Measurements from ENCODE around the gene KISS1.

Gene KISS1

DNA sequence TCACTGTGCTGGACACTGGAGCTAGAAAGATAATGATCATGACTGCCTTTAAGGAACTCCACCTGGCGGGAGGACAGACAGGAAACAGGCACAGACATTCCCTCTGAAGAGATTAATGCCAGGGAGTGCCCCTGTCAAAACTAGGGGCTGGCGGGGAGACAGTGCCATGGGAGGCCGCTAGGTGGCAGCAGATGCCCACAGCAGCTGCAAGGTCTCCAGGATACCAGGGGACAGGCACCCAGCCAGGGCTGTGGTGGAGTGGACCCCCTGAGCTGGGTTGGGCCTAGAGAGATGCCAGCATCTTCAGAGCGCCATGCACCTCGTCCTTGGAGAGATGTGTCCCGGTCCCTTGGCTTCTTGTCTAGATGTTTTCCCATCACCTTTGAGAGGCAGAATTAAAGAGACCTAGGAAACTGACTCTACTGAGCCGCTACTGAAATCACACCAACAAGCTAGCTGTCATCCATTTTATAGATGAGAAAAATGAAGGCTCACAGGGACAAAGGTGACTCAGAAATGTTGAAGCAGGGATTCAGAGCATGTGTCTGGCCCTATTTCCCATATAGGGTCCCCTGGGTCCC is 33.7 kb downstream of the KISS1 start:
- DNase-seq (ENCODE audit: extremely low read depth in 1 of 2, low read depth in 1 of 2), result peak; percentile 38 to 68

DNA sequence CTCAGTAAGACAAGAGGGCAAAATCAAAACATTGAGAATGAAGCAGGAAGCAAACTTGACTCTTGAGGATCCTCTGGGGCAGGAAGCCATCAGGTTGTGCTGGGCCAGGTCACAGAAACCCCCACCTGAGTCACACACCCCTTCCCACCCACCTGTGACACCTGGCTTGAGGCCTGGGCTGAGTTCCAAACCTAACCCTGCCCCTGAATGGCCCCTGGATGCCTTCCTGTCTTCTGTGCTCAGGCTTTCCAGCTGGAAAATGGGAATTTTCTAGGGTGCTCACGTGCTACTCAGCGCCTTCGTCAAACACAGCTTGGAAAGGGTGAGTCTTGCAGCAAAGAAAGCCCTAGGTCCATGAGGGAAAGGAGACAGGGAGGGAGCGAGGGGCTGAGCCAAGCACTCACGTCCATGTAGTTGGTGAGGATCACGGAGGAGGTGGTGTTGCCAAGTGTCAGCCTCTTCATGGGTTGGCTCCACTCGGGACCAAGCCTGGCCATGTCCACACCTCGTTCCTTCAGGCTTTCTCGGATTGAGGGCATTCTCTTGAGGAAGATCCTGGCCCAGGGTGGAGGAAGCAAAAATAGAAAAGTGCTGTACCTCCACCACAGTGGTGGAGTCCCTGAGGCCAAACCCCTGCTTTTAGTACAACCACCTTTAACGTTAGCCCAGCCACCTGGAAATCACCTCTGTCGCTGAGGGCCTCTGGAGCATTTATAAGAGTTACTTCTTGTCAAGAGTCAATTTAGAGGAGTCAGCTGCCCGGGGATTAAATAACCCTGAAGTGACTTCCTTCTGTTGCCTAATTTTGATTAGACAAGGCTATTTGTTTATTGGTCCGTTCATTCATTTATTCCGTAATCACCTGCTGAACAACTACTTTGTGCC is 34.4 kb downstream of the KISS1 start:
- no peak for DNase-seq (ENCODE audit: extremely low read depth in 1 of 2, low read depth in 1 of 2)

DNA sequence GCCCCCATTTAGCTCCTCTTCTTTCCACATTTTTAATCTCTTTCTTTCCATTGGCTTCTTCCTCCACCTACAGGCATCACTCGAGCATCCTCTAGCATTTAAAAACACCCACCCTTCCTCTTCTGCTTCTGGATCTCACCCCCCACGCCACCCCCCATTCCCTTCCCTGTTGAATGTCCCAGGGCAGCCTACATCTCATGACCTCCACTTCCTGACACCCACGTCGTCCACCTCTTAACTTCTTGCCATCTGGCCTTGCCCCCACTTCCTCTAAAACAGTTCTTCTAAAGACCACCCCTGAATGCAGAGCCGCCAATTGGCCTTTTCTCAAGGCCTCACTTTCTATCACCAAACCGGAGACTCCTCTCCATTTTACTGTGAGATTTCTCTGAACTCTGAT is 38.3 kb downstream of the KISS1 start:
- DNase-seq (ENCODE audit: extremely low read depth in 1 of 2, low read depth in 1 of 2), result no peak

DNA sequence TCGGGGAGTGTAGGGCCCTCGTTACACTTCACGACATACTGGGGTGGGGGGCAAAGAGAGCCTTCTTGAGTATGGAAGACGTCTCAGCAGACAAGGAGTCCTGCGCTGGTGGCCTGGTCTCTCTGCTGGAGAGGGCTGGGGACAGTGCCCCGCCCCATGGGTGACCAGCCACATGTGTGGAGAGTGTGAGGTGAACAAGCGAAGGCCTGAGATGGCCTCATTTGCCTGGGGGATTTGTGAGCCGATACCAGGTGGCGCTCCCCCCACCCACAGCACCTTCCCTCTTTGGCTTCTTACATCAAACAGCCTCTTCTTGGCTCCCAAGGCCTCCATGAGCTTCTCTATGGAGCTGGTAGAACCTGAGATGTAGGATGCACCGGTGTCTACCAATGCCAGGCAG is 40.4 kb downstream of the KISS1 start:
- no peak for DNase-seq (ENCODE audit: extremely low read depth in 1 of 2, low read depth in 1 of 2)

DNA sequence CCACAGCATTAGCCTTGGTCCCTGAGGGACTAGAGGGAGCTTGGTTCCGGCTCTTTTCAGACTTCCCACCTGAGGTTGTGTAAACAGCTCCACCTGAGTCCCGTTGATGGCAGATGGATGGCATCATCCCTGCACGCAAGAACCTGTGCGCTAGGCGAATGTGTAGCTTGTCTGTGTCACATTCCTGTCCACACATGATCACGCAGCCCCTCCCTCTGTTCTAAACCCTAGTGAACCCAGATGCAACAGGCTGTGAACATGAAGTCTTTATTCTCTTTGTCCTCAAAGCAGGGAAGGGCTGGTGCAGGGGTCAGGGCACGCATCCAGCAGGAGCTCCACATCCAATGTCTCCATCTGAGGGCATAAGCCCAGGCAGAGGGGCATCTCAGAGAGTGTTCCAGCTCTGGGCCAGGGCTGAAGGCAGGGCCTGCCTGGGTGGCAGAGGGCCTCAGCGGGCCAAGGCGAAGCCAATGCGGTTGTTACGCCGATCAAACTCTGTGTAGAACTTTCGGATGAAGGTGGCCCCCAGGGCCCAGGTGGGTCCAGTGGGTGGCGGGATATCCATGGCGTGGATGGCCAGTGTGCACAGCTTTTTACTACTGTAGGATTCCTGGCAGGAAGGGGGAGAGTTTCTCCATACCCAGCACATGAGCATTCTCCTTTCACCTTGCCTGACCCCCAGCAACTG is 41.6 kb downstream of the KISS1 start:
- no peak for DNase-seq (ENCODE audit: extremely low read depth in 1 of 2, low read depth in 1 of 2)

DNA sequence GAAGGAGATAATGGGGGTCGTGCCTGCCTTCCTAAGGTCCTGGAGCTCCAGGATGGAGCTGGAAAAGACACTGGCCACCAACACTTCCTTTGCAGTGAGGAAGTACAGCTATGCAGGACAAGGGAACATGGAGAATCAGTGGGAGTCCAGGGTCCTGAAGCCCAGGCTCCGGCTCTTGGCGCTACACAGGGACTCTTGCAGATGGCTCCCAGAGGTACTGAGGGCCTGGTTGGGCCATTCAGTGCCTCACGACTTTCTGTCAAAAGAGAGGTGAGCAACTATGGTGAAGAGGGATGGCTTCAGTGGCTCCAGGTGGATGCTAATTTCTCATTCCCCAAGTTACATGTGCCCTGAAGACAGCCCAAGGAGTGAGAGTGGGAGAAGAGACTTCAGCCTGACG is 42.6 kb downstream of the KISS1 start:
- DNase-seq (ENCODE audit: extremely low read depth in 1 of 2, low read depth in 1 of 2), result no peak

DNA sequence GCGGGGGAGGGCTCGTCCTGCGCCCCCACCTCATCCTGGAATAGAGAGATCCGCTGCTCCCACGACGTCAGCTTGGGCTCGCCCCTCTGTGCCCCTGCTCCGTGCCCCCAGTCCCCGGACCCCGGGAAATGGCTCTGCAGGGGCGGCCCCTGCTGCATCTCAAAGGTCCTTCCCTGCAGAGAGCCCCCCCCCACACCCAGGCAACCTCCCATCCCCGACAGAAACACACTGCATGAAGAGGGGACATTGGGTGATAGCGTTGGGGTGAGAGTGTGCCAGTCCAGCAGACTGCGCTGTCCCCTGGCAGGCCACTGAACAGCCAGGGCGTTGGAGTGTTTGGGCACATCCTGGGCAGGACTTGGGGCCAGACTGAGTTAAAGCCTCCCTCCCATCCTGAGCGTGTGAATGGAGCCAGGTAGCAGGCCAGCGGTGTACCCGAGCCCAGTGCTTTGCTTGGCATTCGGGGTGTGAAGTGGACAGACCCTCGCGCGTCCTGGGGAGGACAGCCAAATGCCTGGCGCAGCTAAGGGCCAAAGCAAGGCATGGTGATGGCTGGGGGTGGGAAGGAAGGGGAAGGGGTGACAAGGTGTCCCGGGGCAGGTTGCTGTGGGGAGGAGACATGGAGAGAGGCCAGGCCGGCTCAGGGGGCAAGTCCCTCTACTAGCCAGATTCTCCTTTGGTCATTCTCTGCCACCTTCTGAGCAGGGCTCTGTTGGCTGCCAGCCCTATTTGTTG is 43.8 kb downstream of the KISS1 start:
- no peak for DNase-seq (ENCODE audit: extremely low read depth in 1 of 2, low read depth in 1 of 2)

DNA sequence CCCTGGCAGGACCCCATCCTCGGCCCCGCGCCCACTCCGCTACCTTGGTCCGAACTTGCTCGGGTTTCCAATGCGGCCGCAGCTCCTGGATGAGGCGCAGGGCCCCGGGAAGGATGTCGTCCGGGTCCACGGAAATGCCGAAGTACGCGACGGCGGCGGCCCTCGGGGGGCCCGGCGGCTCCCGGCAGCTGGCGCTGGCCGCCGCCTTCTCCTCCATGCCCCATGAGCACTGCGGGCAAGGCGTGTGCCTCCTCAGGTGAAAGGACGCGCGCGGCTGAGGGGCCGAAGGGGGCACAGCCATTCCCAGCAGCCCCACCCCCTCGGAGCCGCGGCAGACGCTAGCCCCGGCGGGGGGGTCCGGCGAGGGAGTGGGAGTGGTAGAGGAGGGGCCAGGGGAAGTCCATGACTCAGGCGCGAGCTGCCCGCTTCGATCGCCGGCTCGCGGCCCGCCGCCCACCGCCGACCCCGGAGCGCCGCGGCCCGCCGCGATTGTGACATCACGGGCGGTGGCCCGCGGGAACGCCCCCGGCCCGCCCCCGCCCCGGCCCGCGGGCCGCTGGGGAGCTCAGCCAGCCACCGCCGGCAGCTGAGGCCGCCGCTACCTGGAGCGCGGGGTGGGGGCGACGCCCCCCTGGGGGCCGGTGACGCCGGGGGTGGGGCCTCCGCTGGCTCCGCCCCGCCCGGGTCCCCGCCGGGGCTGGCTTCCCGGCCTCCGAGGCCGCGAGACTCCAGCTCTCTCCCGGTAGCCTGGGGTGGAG is 44.6 kb downstream of the KISS1 start, which contains the start of gene ETNK2:
TSS of gene ETNK2 (minus strand) at position 493 of the 758 bp plus-strand sequence. CDS start at position 301, 192 bp downstream.
- peak; percentile 18 to 43 for DNase-seq (ENCODE audit: extremely low read depth in 1 of 2, low read depth in 1 of 2)

DNA sequence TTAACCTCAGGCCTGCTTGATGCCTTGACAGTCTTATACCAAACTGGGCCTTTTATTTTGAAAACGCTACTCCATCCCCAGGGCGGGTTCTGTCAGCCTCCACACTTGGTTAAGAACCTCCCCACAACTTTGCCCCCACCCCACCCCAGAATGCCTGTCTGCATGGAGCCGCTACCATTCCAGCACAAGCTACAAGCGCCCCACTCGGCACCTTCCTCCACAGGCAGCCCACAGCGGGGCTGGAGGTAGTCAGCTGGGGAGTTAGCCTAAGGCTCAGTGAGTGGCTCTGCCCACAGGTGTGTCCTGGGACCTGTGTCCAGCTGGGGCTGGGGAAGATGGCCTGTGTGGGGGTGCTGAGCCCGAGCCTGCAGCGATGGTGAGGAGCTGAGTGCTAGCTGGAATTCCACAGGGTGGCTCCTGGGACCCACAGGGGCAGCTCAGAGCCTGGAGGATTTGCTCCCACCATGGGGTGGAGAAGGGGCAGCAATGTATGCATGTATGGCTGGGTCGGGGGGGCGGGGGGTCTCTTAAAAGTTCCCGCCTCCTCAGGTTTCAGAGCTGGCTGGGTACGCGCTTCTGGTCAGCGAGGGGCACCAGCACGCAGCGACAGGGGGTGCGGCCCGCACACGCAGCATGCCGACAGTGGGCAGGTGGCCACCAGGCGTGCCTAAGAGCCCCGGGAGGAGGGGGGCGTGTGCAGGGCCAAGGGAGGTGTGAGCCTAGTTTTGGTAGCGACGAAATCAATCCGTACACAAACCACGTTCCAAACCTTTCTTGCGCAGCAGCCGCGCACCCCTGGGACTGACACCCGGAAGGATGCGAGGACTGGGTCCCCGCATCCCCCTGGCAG is 45.4 kb downstream of the KISS1 start:
- no peak for DNase-seq (ENCODE audit: extremely low read depth in 1 of 2, low read depth in 1 of 2)

DNA sequence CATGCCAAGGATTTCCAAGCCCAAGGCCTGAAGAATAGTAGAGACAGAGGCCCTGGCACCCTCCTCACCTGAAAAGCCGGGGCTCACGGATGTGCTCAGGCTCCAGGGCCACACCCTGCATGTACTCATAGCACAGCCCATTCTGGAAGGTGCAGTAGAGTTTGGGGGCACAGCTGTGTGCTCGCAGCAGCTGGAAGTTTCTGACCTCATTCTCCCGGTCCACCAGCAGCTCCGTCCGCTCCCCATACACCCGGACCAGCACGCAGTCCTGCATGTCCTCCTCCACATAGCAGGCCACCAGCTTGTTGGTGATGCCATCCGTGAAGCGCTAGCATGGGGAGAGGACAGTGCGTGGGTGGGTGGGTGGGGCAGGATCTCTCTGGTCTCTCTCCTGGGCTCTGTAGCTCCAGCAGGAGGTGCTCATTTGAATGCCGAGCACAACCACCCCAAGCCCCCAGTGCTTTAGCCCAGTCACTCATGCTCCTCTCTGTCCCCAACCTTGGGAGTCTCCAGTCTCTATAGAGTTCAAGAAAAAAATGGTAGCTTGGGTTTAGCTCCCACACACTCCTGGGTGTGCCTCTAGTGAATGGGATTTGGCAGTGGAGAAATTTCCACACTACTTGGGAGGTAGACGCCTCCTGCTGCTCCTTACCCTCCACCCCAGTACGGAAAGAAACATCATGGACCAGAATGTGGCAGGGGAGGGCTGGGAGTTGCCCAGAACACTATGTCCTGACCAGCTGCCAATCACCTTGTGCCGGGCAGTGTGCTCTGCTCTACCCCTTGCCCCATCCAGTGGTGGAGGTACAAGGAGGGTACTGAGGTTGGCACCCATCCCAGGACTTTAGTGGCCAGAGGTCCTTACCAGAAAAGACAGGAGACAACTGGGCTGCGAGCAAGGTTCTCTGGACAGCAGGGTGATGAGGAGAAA is 46.4 kb downstream of the KISS1 start:
- no peak for DNase-seq (ENCODE audit: extremely low read depth in 1 of 2, low read depth in 1 of 2)

DNA sequence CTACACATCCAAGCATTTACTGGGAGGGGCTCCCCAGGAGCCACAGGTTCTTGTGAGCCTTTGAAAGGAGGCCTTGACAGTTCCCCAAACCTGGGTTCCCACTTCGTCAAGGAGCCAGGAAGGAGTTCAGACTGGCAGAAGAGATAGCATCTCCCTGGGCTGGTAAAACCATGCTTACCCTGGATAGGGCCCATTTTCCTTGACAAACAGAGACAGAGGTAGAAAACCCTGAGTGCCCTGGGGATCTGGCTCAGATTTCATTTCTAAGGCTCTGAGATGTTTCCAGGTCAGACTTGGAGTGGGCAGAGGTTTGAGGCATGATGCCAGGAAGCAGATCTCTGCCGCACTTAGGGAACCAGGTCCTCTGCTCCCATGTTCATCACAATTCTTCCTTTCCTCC is 47.2 kb downstream of the KISS1 start:
- no peak for DNase-seq (ENCODE audit: extremely low read depth in 1 of 2, low read depth in 1 of 2)

DNA sequence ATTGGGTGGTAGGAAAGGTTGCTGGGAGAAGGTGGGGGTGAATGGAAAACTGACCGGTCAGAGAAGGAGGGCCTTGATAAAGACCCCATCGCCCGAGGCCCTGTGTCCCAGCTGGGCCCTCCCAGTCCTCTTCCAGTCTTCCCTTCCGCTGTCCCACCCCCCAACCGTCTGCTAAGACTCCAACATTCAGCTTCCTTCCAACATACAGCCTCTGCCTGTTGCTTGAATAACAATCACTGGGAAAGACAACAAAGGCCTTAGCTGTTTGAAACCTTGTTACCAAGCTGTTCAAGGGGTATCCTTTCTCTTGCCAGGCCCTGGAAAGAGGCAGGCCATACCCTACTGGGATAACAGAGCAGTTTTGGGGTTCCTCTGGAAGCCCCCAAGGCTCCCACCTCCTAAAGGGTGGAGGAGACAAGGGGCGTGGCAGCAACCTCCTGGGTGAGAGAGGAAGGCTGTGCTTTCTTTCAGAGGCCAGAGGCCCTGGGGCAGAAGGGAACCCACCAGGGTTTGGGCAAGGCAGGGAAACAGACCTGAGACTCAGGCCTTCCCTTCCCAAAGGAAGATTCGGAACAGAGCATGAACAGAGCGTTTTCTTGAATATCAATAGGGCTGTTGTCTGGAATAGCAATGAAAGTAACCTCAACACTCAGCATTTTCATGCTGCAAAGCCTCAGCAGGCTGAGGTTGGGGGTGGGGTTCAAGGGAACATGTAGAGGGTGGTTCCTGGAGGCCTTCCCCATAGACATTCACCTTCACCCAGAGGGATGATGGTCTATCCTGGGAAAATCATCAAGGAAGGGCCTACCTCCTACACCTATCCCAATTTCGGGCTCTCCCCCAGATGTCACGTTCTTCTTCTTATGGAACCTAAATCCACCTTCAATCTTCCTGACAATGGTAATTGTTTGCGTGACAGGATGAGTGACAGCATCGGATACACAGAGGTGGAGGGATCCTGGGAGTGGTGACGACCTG is 48.6 kb downstream of the KISS1 start:
- DNase-seq (ENCODE audit: extremely low read depth in 1 of 2, low read depth in 1 of 2), result no peak

DNA sequence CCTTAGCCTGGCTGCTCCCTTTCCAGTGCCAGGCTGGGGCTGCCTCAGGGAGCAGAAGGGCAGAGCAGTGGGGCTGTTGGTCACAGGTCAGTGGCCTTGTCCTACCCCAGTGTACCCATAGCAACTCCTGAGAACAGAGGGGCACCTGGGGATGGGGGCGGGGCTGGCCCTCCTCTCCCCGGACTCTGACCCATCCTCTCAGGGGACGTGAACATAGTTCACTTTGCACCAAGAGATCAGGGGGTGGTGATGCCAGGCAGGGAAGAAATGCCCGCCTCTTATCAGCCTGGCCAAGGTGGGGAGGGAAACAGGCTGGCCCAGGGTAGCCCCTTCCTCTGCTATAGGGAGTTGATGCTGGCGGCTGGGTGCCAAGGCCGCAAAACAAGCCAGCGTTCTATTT is 49.3 kb downstream of the KISS1 start:
- DNase-seq (ENCODE audit: extremely low read depth in 1 of 2, low read depth in 1 of 2), result no peak

DNA sequence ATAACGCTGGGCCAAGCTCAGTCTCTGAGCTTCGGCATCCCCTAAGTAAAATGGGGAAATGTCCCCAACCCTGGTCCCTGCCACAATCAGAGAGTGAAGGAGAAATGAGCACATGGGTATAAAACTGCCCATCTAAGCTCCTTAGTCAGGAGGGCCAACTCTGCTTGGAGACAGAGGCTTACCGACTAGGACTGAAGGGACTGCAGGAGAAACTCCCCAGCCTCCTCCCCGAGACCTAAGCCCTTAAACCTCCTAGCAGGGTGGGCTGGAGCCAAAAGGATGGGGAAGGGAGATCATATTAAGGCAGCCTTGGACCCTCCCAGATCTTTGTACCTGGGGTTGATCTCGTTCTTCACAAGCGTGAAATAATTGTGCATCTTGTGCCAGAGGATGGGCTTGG is 50.0 kb downstream of the KISS1 start:
- no peak for DNase-seq (ENCODE audit: extremely low read depth in 1 of 2, low read depth in 1 of 2)

DNA sequence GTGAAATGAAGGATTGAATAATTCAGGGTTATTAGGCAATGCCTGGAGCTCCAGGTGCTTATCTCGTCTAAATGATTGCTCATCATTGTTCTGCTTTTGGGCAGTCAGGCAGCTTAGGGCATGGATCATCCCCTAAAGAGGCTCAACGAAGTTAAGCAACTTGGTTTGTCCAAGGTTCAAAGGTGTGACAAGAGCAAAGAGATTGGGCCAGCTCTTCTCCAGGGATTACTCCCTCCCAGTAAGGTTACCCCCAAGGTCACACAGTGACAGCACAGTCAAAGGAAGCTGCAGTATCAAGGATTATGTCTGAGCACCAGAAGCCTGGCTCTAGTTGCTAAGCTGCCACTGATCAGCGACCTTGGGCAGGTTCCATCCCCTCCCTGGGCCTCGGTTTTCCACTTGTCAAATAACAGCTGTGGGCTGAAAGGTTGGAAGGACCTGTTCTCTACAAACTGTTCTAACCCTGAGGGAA is 51.2 kb downstream of the KISS1 start:
- no peak for DNase-seq (ENCODE audit: extremely low read depth in 1 of 2, low read depth in 1 of 2)

DNA sequence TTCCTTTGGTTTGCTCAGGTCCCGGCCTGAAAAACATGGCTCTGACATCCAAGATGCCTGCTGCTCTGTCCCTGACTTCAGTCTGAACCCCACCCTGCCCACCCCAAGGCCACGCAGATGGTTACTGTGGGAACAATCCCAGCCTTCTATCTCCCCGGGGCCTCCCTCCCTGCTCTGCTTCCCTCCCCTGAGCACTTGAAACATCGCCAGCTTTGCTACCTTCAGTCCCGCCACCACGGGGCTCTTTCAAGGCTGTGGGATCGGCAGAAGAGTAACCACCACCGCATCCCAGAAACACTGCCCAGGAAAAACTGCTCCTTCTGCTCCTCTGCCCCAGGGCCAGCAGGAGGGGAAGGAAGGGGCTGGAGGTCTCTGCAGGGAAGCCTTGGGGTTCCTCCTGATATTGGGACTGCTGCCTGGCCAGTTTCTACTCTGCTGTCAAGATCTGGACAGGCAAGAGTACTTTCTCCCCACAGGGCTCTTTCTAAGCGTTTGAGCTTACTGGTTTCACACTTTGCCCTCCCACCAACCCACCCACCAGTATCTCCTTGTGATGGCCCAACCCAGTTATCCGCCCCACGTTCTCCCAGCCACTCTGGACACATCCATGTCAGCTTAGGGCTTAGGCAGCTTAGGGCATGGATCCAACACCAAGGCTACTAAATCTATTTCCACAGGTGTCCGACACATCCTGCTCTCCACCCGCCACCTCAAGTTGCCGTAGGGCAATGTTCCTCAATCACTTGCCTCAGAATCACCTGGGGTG is 52.8 kb downstream of the KISS1 start:
- DNase-seq (ENCODE audit: extremely low read depth in 1 of 2, low read depth in 1 of 2), result no peak
